GM12874 (cell line): ENCODE data around the gene ADAT3.

Experiments
- TF ChIP-seq, protein P1 (sequence below): IDR thresholded peaks from 2 replicates; pipeline ENCODE4 v1.5.1; 2011; ENCODE audit warnings: low read depth, mild to moderate bottlenecking, control low read depth, low read length, moderate library complexity; ENCODE audit not compliant: insufficient read depth

ADAT3 gene

DNA sequence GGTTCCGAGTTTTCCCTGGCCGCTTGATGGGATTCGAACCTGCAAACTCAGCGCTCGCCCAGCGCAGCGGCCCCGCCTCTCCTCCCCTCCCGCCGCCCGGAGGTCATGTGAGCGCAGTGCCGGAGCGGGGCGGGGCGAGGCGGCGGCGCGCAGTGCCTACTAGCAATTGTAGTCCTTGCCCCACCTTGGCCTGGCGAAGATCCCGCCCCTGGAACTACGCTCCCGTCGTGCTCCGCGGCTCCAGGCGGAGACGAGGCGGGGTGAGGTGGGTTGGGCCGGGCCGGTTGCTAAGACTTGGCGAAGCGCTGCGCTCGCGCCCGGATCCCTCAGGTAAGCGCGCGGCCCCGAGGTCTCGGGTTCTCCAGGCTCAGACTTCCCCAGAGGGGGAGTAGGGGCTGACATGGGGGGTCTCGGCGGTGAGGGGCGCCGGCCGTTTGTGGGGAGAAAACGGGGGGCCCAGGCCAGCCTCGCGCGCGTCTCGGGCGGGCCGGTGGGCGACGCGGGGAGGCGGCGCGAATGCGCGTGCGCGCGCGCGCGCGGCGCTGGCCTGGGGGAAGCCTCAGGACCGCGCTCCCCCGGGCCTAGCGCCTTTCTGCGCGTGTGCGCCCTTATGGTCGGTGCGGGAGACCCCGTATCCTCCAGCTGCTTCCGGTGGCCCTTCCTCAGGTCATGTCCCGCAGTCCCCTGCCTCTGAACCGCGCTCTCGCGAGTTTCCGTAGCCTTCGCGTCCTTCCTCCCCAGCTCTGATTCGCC lies at the start of gene ADAT3, which contains the start of gene SCAMP4:
TSS of gene ADAT3 (plus strand) at position 290 of the 753 bp plus-strand sequence. CDS start 6,649 bp downstream, outside the sequence.
TSS of gene SCAMP4 (plus strand) at position 290 of the 753 bp plus-strand sequence. CDS start 9,621 bp downstream, outside the sequence.
- TF ChIP-seq, protein P1, sequence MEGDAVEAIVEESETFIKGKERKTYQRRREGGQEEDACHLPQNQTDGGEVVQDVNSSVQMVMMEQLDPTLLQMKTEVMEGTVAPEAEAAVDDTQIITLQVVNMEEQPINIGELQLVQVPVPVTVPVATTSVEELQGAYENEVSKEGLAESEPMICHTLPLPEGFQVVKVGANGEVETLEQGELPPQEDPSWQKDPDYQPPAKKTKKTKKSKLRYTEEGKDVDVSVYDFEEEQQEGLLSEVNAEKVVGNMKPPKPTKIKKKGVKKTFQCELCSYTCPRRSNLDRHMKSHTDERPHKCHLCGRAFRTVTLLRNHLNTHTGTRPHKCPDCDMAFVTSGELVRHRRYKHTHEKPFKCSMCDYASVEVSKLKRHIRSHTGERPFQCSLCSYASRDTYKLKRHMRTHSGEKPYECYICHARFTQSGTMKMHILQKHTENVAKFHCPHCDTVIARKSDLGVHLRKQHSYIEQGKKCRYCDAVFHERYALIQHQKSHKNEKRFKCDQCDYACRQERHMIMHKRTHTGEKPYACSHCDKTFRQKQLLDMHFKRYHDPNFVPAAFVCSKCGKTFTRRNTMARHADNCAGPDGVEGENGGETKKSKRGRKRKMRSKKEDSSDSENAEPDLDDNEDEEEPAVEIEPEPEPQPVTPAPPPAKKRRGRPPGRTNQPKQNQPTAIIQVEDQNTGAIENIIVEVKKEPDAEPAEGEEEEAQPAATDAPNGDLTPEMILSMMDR = no peak

DNA sequence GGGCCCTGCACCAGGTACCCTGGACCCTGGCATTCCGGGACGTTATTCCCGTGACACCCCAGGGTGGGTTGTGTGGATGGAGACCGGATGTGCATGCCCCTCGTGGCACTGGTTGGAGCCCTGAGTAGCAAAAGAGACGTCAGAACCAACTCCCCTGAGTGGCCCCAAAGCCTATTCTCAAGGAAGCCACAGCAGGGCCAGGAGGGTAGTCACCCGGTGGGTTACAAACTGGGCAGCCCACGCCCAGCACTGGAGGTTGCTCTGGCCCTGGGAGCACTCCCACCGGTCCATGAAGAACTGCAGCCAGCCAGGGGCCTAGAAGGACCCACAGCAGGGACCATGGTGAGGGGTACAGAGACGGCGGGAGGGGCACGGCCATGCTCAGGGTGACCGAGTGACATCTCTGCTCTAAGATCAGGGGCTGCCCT lies 49.4 kb upstream of the ADAT3 start:
- TF ChIP-seq, protein P1 = no peak

- TF ChIP-seq, protein P1 = no peak
Observed at GRCh38 chr19:1856345-1856697, 48.9 kb upstream of the ADAT3 start.

- TF ChIP-seq, protein P1 = no peak
Observed at GRCh38 chr19:1856698-1857603, 48.2 kb upstream of the ADAT3 start.

- TF ChIP-seq, protein P1 = no peak
Observed at GRCh38 chr19:1857648-1858326, 47.4 kb upstream of the ADAT3 start.

DNA sequence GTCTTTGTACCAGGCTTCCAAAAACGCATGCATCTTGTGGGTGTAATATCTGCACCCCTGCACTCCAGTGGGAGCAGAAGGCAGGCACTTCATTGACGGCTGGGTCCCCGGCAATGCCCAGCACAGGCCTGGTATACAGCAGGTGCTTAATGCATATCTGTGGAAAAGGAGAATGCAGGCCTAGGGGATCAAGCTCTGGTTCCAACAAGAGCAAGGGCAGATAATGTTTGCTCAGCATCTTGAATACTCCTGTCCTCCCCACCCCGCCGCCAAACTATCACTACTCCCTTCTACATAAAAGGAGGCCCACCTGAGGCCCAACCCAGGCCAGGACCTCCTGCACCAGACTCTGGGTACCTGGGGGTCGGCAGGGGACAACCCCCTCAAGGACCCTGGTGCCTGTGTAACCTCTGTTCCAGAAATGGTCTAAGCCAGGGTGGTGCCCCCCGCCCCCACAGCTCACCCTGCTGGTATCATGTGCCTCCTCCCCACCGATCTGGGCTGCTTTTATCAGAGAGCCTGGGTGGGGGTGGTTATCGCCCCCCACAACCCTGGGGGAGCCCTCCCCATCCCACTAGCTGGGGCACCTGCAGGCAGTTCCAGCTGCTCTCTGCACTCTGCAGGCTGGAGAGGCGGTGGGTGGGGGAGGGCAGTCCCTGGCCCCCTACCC lies 46.7 kb upstream of the ADAT3 start:
- TF ChIP-seq, protein P1 = no peak

- TF ChIP-seq, protein P1 = no peak
Observed at GRCh38 chr19:1859331-1859781, 45.8 kb upstream of the ADAT3 start.
